Loucy (cell line): ENCODE data around the gene IGFBP2.

Experiments
- EZH2phosphoT487 ChIP-seq: fragments of 200-600 bp; IDR thresholded peaks from 2 replicates; pipeline ENCODE4 v1.6.1; 2018; ENCODE audit warnings: antibody characterized with exemption, mild to moderate bottlenecking, moderate library complexity, borderline replicate concordance
- TF ChIP-seq, protein P1 (sequence below): fragments of 200-600 bp; sonication (generic); conservative IDR thresholded peaks from 2 replicates; pipeline ENCODE4 v1.5.1; 2014; ENCODE audit warnings: mild to moderate bottlenecking, antibody characterized with exemption, low read length

DNA sequence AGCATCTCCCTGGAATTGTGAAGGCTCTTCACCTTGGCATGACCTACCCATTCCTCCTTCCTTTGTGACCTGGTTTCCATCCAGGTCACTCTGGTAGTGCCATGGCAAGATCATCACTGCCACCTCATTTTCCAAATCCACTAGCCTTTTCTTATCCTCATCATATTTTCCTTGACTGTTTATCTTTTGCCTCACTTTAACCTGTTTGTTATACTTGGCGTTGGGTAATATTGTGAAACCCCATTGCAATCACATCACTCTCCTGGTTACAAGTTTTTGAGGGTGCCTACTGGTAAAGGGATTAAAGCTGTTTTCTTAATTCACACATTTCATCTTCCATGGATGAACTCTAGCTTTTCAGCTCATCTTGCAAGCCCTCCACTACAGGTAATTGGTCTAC lies 39.1 kb upstream of the IGFBP2 start:
- TF ChIP-seq, protein P1, sequence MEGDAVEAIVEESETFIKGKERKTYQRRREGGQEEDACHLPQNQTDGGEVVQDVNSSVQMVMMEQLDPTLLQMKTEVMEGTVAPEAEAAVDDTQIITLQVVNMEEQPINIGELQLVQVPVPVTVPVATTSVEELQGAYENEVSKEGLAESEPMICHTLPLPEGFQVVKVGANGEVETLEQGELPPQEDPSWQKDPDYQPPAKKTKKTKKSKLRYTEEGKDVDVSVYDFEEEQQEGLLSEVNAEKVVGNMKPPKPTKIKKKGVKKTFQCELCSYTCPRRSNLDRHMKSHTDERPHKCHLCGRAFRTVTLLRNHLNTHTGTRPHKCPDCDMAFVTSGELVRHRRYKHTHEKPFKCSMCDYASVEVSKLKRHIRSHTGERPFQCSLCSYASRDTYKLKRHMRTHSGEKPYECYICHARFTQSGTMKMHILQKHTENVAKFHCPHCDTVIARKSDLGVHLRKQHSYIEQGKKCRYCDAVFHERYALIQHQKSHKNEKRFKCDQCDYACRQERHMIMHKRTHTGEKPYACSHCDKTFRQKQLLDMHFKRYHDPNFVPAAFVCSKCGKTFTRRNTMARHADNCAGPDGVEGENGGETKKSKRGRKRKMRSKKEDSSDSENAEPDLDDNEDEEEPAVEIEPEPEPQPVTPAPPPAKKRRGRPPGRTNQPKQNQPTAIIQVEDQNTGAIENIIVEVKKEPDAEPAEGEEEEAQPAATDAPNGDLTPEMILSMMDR = no peak
- no peak for TF ChIP-seq EZH2phosphoT487
